ENCODE data around the gene PARP11. TPM values are rescaled to one million over a fixed set of nuclear protein-coding genes. Genes with fewer than 3 reads are reported as not detected.

Gene PARP11
- total RNA-seq, 1 experiment from 2014 or later: 2.7 TPM

DNA sequence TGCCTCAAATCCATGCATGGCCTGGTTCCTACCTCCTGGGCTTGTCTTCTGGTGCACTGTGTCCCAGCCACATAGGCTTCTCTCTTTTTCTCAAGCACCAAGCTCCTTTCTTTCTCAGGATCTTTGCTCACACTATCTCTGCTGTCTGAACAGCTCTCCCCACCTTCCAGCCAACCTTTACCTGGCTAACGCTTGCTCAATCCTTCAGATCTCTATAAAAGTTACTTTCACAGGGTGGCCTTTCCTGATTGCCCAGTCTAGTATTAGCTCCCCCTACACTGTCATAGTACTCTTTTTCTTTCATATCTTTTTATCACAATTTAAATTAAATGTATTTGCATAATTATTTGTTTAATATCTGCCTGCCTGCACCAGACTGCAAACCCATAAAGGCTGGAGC, 3.8 kb downstream of the PARP11 start:
- no peak overlapping the region for H3K4me3 ChIP-seq (replicated peaks in 1 of 2; ENCODE audit: low read depth in 1 of 2, low read length in 2 of 2)
- no peak overlapping the region for H2AFZ ChIP-seq (ENCODE audit: low read depth, low read length, poor library complexity, severe bottlenecking)
- TF ChIP-seq POLR2A (IDR thresholded peaks at IDR 0.05; ENCODE audit: borderline replicate concordance, extremely low read depth, insufficient read depth, insufficient read length) (no peak), CTCF (IDR thresholded peaks at IDR 0.05 in 2 of 3, conservative IDR thresholded peaks at IDR 0.05 in 1 of 3; ENCODE audit: borderline replicate concordance in 1 of 3, insufficient read depth in 1 of 3, low read depth in 2 of 3, low read length in 2 of 3) (no peak), TCF7L2 (IDR thresholded peaks at IDR 0.05; ENCODE audit: borderline replicate concordance, extremely low read depth, insufficient read depth, insufficient read length) (no peak), JUND (IDR thresholded peaks at IDR 0.05) (no peak)
- TF ChIP-seq, protein P1, sequence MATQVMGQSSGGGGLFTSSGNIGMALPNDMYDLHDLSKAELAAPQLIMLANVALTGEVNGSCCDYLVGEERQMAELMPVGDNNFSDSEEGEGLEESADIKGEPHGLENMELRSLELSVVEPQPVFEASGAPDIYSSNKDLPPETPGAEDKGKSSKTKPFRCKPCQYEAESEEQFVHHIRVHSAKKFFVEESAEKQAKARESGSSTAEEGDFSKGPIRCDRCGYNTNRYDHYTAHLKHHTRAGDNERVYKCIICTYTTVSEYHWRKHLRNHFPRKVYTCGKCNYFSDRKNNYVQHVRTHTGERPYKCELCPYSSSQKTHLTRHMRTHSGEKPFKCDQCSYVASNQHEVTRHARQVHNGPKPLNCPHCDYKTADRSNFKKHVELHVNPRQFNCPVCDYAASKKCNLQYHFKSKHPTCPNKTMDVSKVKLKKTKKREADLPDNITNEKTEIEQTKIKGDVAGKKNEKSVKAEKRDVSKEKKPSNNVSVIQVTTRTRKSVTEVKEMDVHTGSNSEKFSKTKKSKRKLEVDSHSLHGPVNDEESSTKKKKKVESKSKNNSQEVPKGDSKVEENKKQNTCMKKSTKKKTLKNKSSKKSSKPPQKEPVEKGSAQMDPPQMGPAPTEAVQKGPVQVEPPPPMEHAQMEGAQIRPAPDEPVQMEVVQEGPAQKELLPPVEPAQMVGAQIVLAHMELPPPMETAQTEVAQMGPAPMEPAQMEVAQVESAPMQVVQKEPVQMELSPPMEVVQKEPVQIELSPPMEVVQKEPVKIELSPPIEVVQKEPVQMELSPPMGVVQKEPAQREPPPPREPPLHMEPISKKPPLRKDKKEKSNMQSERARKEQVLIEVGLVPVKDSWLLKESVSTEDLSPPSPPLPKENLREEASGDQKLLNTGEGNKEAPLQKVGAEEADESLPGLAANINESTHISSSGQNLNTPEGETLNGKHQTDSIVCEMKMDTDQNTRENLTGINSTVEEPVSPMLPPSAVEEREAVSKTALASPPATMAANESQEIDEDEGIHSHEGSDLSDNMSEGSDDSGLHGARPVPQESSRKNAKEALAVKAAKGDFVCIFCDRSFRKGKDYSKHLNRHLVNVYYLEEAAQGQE (IDR thresholded peaks at IDR 0.05; ENCODE audit: low read depth): no peak
- no peaks in the 10 kb centered on the region for H4K20me1 ChIP-seq (ENCODE audit: insufficient read depth)
- no peaks in the 10 kb centered on the region for H3K27me3 ChIP-seq (ENCODE audit: insufficient read depth, low read length)
- ChIA-PET POLR2A (no interaction called here), CTCF (interaction anchor here (1.0 kb wide), 1 partner anchor 16 kb away, joined by 3 read pairs; no protein-coding TSS in a partner anchor), RAD21 (ENCODE audit: low non-redundant PET in 1 of 2, low total read pairs in 2 of 2, uncharacterized antibody in 2 of 2, unreplicated experiment in 2 of 2) (no interaction called here)
- BruUV-seq (replicated peaks): no TSS peak
- no peak overlapping the region for H3K4me2 ChIP-seq (ENCODE audit: low read length)
- H3K9me3 ChIP-seq (ENCODE audit: control insufficient read depth in 1 of 2, insufficient read depth in 1 of 2, low read depth in 1 of 2, low read length in 2 of 2): peaks cover 0 to 5% of the 10 kb centered on the region in 2 experiments; a peak in 1 of 4 replicates
- no peak overlapping the region for H3K9ac ChIP-seq (ENCODE audit: low read length)
- H3K79me2 ChIP-seq (ENCODE audit: insufficient read depth, low read length): no peaks in the 10 kb centered on the region
- DNase-seq (ENCODE audit: low read depth, low spot score) (no peak), ATAC-seq (no peak)
- no peaks in the 10 kb centered on the region for H3K36me3 ChIP-seq (ENCODE audit: control insufficient read depth in 1 of 2, insufficient read depth in 2 of 2, low read length in 2 of 2)
- H3K4me1 ChIP-seq (ENCODE audit: control insufficient read depth in 1 of 2, insufficient read depth in 2 of 2, low read length in 2 of 2): peaks cover 0 to 9% of the 10 kb centered on the region in 2 experiments; a peak in 1 of 4 replicates
- H3K9me2 ChIP-seq (ENCODE audit: insufficient read depth): no peaks in the 10 kb centered on the region
- H3K27ac ChIP-seq (ENCODE audit: low read depth, low read length): no peak overlapping the region
- intact Hi-C loops (cut with micrococcal nuclease): no loop called here

Data from HCT116 (cell line).